CD8-positive, alpha-beta memory T cell (primary cell): ENCODE measurements around the gene ZNF354C. TPM values are rescaled to one million over a fixed set of nuclear protein-coding genes. Genes with fewer than 3 reads are reported as not detected.

Experiments
- CTCF ChIA-PET: fragments of 350-600 bp; sonication (Branson Sonifier 250); formaldehyde crosslinking; loops from one replicate; lab custom pipeline; 2021; ENCODE audit warnings: antibody characterized with exemption; lab: Charles Lee
- POLR2A ChIA-PET: fragments of 350-600 bp; sonication (Branson Sonifier 250); formaldehyde crosslinking; loops from one replicate; lab custom pipeline; 2021; ENCODE audit warnings: antibody characterized with exemption; lab: Charles Lee
- DNase-seq, 5 donors: peaks; one replicate each; pipeline versions ENCODE4 v3.0.0 to v3.0.0-alpha.2; 2020 to 2022; ENCODE audit warnings: mixed read lengths in 1 of 5
- H3K27ac ChIP-seq: one replicate; pipeline ENCODE4 v1.7.0; 2013; ENCODE audit warnings: low read depth, mild to moderate bottlenecking, low read length, moderate library complexity
- H3K27me3 ChIP-seq: 2 replicates; pipeline ENCODE4 v1.7.0; 2013; ENCODE audit warnings: low read length, mild to moderate bottlenecking; ENCODE audit not compliant: insufficient read depth, poor library complexity, severe bottlenecking
- H3K36me3 ChIP-seq: 2 replicates; pipeline ENCODE4 v1.7.0; 2013; ENCODE audit warnings: mild to moderate bottlenecking, low read length, moderate library complexity; ENCODE audit not compliant: insufficient read depth
- H3K4me1 ChIP-seq: 2 replicates; pipeline ENCODE4 v1.7.0; 2013; ENCODE audit warnings: mild to moderate bottlenecking, low read length, moderate library complexity; ENCODE audit not compliant: insufficient read depth
- H3K4me3 ChIP-seq: 2 replicates; pipeline ENCODE4 v1.7.0; 2013; ENCODE audit warnings: mild to moderate bottlenecking, low read length
- H3K9me3 ChIP-seq: 2 replicates; pipeline ENCODE4 v1.7.0; 2013; ENCODE audit warnings: mild to moderate bottlenecking, low read length
- H3K27ac Mint-ChIP-seq, 8 donors: one replicate each; pipeline ENCODE4 v1.8.0; 2020 to 2021; ENCODE audit warnings: mixed read lengths in 8 of 8, mild to moderate bottlenecking in 6 of 8, inconsistent platforms in 3 of 8, moderate library complexity in 3 of 8
- H3K27me3 Mint-ChIP-seq, 2 donors: one replicate each; pipeline ENCODE4 v1.8.0; 2020 to 2021; ENCODE audit warnings: mixed read lengths in 2 of 2, mild to moderate bottlenecking in 1 of 2, moderate library complexity in 1 of 2
- H3K36me3 Mint-ChIP-seq, 3 donors: one replicate each; pipeline ENCODE4 v1.8.0; 2020 to 2021; ENCODE audit warnings: mixed read lengths in 3 of 3, inconsistent platforms in 1 of 3, mild to moderate bottlenecking in 1 of 3
- H3K4me1 Mint-ChIP-seq, 3 donors: one replicate each; pipeline ENCODE4 v1.8.0; 2020 to 2021; ENCODE audit warnings: mixed read lengths in 3 of 3, inconsistent platforms in 1 of 3, mild to moderate bottlenecking in 1 of 3
- H3K4me3 Mint-ChIP-seq, 7 donors: one replicate each; pipeline ENCODE4 v1.8.0; 2020 to 2021; ENCODE audit warnings: mixed read lengths in 7 of 7, mild to moderate bottlenecking in 6 of 7, moderate library complexity in 4 of 7, inconsistent platforms in 2 of 7
- H3K9me3 Mint-ChIP-seq, 5 donors: one replicate each; pipeline ENCODE4 v1.8.0; 2020 to 2022; ENCODE audit warnings: mixed read lengths in 5 of 5, mild to moderate bottlenecking in 3 of 5, moderate library complexity in 2 of 5, inconsistent platforms in 1 of 5
- polyA plus RNA-seq: library from polyadenylated mRNA; unstranded; fragments of 300-500 nt; fragmentation: Illumina TruSeq; gene quantifications from one replicate; pipeline ENCODE4 v1.2.3, GENCODE V29; 2021
- total RNA-seq, 2 experiments: library from RNA; stranded (reverse); gene quantifications; one replicate each; pipeline ENCODE4 v1.2.3, GENCODE V29; 2021

ZNF354C gene
- total and polyA plus RNA-seq, 3 experiments from 2014 or later, result 0.87 to 6.0 (median 5.7) TPM

DNA sequence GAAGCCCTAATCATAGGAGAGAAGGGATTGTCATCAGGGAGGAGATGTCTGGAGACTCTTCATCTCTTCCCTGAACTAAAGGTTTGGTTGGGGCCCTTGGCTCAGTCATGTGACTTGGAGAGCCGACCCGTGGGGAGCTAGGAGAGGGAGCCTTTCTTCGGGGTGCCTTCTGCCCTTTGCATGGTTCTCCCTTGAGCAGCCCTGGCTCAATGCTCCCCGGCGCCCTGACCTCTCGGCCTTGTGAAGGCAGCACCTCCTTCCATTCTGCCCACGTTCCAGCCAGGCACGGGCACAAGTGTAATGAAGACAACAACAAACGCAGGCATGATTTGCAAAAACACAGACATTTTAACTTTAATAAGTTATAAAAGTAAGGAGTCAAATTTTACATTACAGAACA is 50.4 kb downstream of the ZNF354C start:
- Mint-ChIP-seq H3K4me1 (no peaks in the 10 kb centered on the region), H3K27ac (no peak overlapping the region), H3K27me3 (no peaks in the 10 kb centered on the region), H3K4me3 (no peak overlapping the region), H3K36me3 (peaks cover 0 to 19% (median 0%) of the 10 kb centered on the region in 3 donors), H3K9me3 (peaks cover 15 to 63% (median 35%) of the 10 kb centered on the region in 5 donors)
- Histone ChIP-seq H3K36me3 (no peaks in the 10 kb centered on the region), H3K27me3 (no peaks in the 10 kb centered on the region), H3K27ac (no peak overlapping the region), H3K9me3 (no peaks in the 10 kb centered on the region), H3K4me3 (no peak overlapping the region), H3K4me1 (no peaks in the 10 kb centered on the region)
- no peak for DNase-seq
- ChIA-PET POLR2A (no interaction called here), CTCF (no interaction called here)

GRCh38 chr5:179111267-179112207 is 51.4 kb downstream of the ZNF354C start:
- H3K9me3 Mint-ChIP-seq, result peaks cover 15 to 68% (median 35%) of the 10 kb centered on the region in 5 donors
- H3K36me3 Mint-ChIP-seq, result peaks cover 0 to 19% (median 0%) of the 10 kb centered on the region in 3 donors
- Histone ChIP-seq H3K4me3 (no peak overlapping the region), H3K27ac (no peak overlapping the region), H3K27me3 (no peaks in the 10 kb centered on the region), H3K36me3 (no peaks in the 10 kb centered on the region), H3K4me1 (no peaks in the 10 kb centered on the region), H3K9me3 (no peaks in the 10 kb centered on the region)
- DNase-seq, result no peak
- no peaks in the 10 kb centered on the region for H3K4me1 Mint-ChIP-seq
- ChIA-PET POLR2A (no interaction called here), CTCF (no interaction called here)
- H3K4me3 Mint-ChIP-seq, result no peak overlapping the region
- peaks cover 0 to 1% of the 10 kb centered on the region in 2 donors for H3K27me3 Mint-ChIP-seq
- H3K27ac Mint-ChIP-seq, result no peak overlapping the region

GRCh38 chr5:179112469-179113142 is 52.4 kb downstream of the ZNF354C start:
- no peak overlapping the region for H3K27ac Mint-ChIP-seq
- peaks cover 0 to 12% (median 0%) of the 10 kb centered on the region in 3 donors for H3K36me3 Mint-ChIP-seq

GRCh38 chr5:179113143-179113530 is 53.0 kb downstream of the ZNF354C start:
- Mint-ChIP-seq H3K36me3 (peaks cover 0 to 10% (median 0%) of the 10 kb centered on the region in 3 donors), H3K4me1 (no peaks in the 10 kb centered on the region), H3K27me3 (peaks cover 0 to 4% of the 10 kb centered on the region in 2 donors), H3K4me3 (no peak overlapping the region), H3K9me3 (peaks cover 15 to 56% (median 30%) of the 10 kb centered on the region in 5 donors), H3K27ac (no peak overlapping the region)
- POLR2A ChIA-PET, result no interaction called here
- Histone ChIP-seq H3K9me3 (no peaks in the 10 kb centered on the region), H3K36me3 (no peaks in the 10 kb centered on the region), H3K4me3 (no peak overlapping the region), H3K4me1 (no peaks in the 10 kb centered on the region), H3K27me3 (no peaks in the 10 kb centered on the region), H3K27ac (no peak overlapping the region)
- DNase-seq, result no peak
- CTCF ChIA-PET, result no interaction called here

More at GRCh38 chr5:179112469-179113142, 52.4 kb downstream of the ZNF354C start:
- Histone ChIP-seq H3K9me3 (no peaks in the 10 kb centered on the region), H3K4me1 (no peaks in the 10 kb centered on the region), H3K27me3 (no peaks in the 10 kb centered on the region), H3K27ac (no peak overlapping the region), H3K4me3 (no peak overlapping the region), H3K36me3 (no peaks in the 10 kb centered on the region)
- Mint-ChIP-seq H3K4me1 (no peaks in the 10 kb centered on the region), H3K4me3 (no peak overlapping the region), H3K27me3 (peaks cover 0 to 4% of the 10 kb centered on the region in 2 donors), H3K9me3 (peaks cover 15 to 61% (median 32%) of the 10 kb centered on the region in 5 donors)
- DNase-seq, result no peak
- ChIA-PET CTCF (no interaction called here), POLR2A (no interaction called here)

- ChIA-PET POLR2A (no interaction called here), CTCF (no interaction called here)
- H3K4me3 ChIP-seq, result no peak overlapping the region
- no peaks in the 10 kb centered on the region for H3K4me1 ChIP-seq
- Mint-ChIP-seq H3K4me3 (no peak overlapping the region), H3K27ac (peak overlapping the region in 1 of 8 donors; percentile 5), H3K27me3 (peaks cover 0 to 4% of the 10 kb centered on the region in 2 donors), H3K36me3 (peaks cover 0 to 10% (median 0%) of the 10 kb centered on the region in 3 donors), H3K4me1 (no peaks in the 10 kb centered on the region), H3K9me3 (peaks cover 12 to 48% (median 30%) of the 10 kb centered on the region in 5 donors)
- no peaks in the 10 kb centered on the region for H3K36me3 ChIP-seq
- no peak overlapping the region for H3K27ac ChIP-seq
- no peaks in the 10 kb centered on the region for H3K27me3 ChIP-seq
- no peak for DNase-seq
- H3K9me3 ChIP-seq, result no peaks in the 10 kb centered on the region
Measured at GRCh38 chr5:179113945-179114641, 53.9 kb downstream of the ZNF354C start.

DNA sequence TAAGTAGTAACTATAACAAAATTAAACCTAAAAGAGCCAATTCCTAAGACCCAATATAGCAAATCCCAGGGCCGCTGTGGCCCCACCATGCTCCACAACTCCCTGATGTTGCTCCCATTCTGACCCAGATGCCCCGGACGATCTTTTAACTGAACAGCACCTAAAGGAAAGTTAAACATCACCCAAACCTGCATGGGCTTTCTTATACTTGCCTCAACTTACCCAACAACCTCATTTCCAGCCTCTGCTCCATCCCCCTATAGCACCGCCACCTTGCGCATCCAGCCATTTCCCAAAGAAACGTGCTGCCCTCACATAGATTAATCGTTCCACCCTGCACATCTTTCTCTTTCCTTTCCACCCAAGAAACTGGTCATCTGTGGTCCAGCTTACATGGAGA is 54.6 kb downstream of the ZNF354C start:
- Mint-ChIP-seq H3K27ac (no peak overlapping the region), H3K4me1 (no peaks in the 10 kb centered on the region), H3K27me3 (peaks cover 0 to 4% of the 10 kb centered on the region in 2 donors), H3K4me3 (no peak overlapping the region), H3K36me3 (peaks cover 0 to 10% (median 0%) of the 10 kb centered on the region in 3 donors), H3K9me3 (peaks cover 9 to 44% (median 25%) of the 10 kb centered on the region in 5 donors)
- no peak for DNase-seq
- ChIA-PET CTCF (no interaction called here), POLR2A (no interaction called here)
- H3K27ac ChIP-seq, result no peak overlapping the region
- no peaks in the 10 kb centered on the region for H3K9me3 ChIP-seq
- no peaks in the 10 kb centered on the region for H3K27me3 ChIP-seq
- no peaks in the 10 kb centered on the region for H3K4me1 ChIP-seq
- no peak overlapping the region for H3K4me3 ChIP-seq
- H3K36me3 ChIP-seq, result no peaks in the 10 kb centered on the region

- Histone ChIP-seq H3K4me3 (no peak overlapping the region), H3K9me3 (no peaks in the 10 kb centered on the region), H3K27ac (no peak overlapping the region), H3K4me1 (no peaks in the 10 kb centered on the region), H3K36me3 (no peaks in the 10 kb centered on the region), H3K27me3 (no peaks in the 10 kb centered on the region)
- no peak overlapping the region for H3K4me3 Mint-ChIP-seq
- peaks cover 11 to 46% (median 24%) of the 10 kb centered on the region in 5 donors for H3K9me3 Mint-ChIP-seq
- no peak for DNase-seq
- H3K27me3 Mint-ChIP-seq, result peaks cover 0 to 4% of the 10 kb centered on the region in 2 donors
- H3K4me1 Mint-ChIP-seq, result no peaks in the 10 kb centered on the region
- no peak overlapping the region for H3K27ac Mint-ChIP-seq
- CTCF ChIA-PET, result no interaction called here
- POLR2A ChIA-PET, result no interaction called here
- H3K36me3 Mint-ChIP-seq, result peaks cover 0 to 10% (median 0%) of the 10 kb centered on the region in 3 donors
Measured at GRCh38 chr5:179115307-179115706, 55.1 kb downstream of the ZNF354C start.
